ENCODE data around the gene KMT2C. TPM values are rescaled to one million over a fixed set of nuclear protein-coding genes. Genes with fewer than 3 reads are reported as not detected.

The KMT2C gene
- total RNA-seq, 4 donors from 2014 or later: 77.4 to 174 (median 114) TPM

GRCh38 chr7:152173372-152174070, 262.3 kb downstream of the KMT2C start:
- no peaks in the 10 kb centered on the region for H3K4me1 ChIP-seq
- no peak overlapping the region for H3K4me3 ChIP-seq (replicated peaks in 1 of 3)
- H3K27ac ChIP-seq: no peak overlapping the region
- no peaks in the 10 kb centered on the region for H3K27me3 ChIP-seq
- no peaks in the 10 kb centered on the region for H3K9me3 ChIP-seq
- intact Hi-C loops (cut with DNase I): no loop called here
- H3K36me3 ChIP-seq: peaks cover 42 to 46% of the 10 kb centered on the region in 2 donors
- no peak for DNase-seq
- no peak for TF ChIP-seq CTCF (IDR thresholded peaks at IDR 0.05)
- TF ChIP-seq POLR2A (IDR thresholded peaks at IDR 0.05): no peak
- WGBS, 2 donors: 95 to 96% methylated on average over 5 of the region's 5 CpGs

- Histone ChIP-seq H3K4me3 (replicated peaks in 1 of 3) (no peak overlapping the region), H3K4me1 (no peaks in the 10 kb centered on the region), H3K27me3 (no peaks in the 10 kb centered on the region), H3K36me3 (peaks cover 48 to 75% of the 10 kb centered on the region in 2 donors), H3K27ac (no peak overlapping the region), H3K9me3 (no peaks in the 10 kb centered on the region)
- TF ChIP-seq CTCF (IDR thresholded peaks at IDR 0.05) (no peak), POLR2A (IDR thresholded peaks at IDR 0.05) (no peak)
- intact Hi-C loops (cut with DNase I): no loop called here
- WGBS, 2 donors: 87 to 89% methylated on average over 6 of the region's 6 CpGs
- DNase-seq: no peak
Observed at GRCh38 chr7:152162287-152162686, 273.5 kb downstream of the KMT2C start.

- no peak overlapping the region for H3K27ac ChIP-seq
- no peaks in the 10 kb centered on the region for H3K9me3 ChIP-seq
- no peaks in the 10 kb centered on the region for H3K27me3 ChIP-seq
- TF ChIP-seq POLR2A (IDR thresholded peaks at IDR 0.05): no peak
- no peak for TF ChIP-seq CTCF (IDR thresholded peaks at IDR 0.05)
- H3K4me1 ChIP-seq: no peaks in the 10 kb centered on the region
- H3K36me3 ChIP-seq: peaks cover 40 to 69% of the 10 kb centered on the region in 2 donors
- intact Hi-C loops (cut with DNase I): no loop called here
- H3K4me3 ChIP-seq (replicated peaks in 1 of 3): no peak overlapping the region
- no peak for DNase-seq
Observed at GRCh38 chr7:152161171-152161570, 274.6 kb downstream of the KMT2C start.

GRCh38 chr7:152158801-152159587, 276.8 kb downstream of the KMT2C start:
- intact Hi-C loops (cut with DNase I): no loop called here
- H3K27ac ChIP-seq: no peak overlapping the region
- 90 to 91% methylated on average over 11 of the region's 11 CpGs for WGBS, 2 donors
- TF ChIP-seq POLR2A (IDR thresholded peaks at IDR 0.05): no peak
- no peak for TF ChIP-seq CTCF (IDR thresholded peaks at IDR 0.05)
- H3K9me3 ChIP-seq: no peaks in the 10 kb centered on the region
- no peak overlapping the region for H3K4me3 ChIP-seq (replicated peaks in 1 of 3)
- peaks cover 55 to 86% of the 10 kb centered on the region in 2 donors for H3K36me3 ChIP-seq
- no peaks in the 10 kb centered on the region for H3K27me3 ChIP-seq
- no peaks in the 10 kb centered on the region for H3K4me1 ChIP-seq
- DNase-seq: no peak

GRCh38 chr7:152152267-152152666, 283.5 kb downstream of the KMT2C start:
- Histone ChIP-seq H3K9me3 (no peaks in the 10 kb centered on the region), H3K4me3 (replicated peaks in 1 of 3) (no peak overlapping the region), H3K27me3 (no peaks in the 10 kb centered on the region), H3K27ac (no peak overlapping the region), H3K36me3 (peaks cover 69 to 91% of the 10 kb centered on the region in 2 donors), H3K4me1 (no peaks in the 10 kb centered on the region)
- no peak for DNase-seq
- TF ChIP-seq POLR2A (IDR thresholded peaks at IDR 0.05) (no peak), CTCF (IDR thresholded peaks at IDR 0.05) (no peak)
- WGBS, 2 donors: 94 to 96% methylated on average over 5 of the region's 5 CpGs
- intact Hi-C loops (cut with DNase I): no loop called here

All from thyroid gland (tissue), 4 donors.